Inflammatory macrophage treated with lipopolysaccharide for 4 hours (primary cell): ENCODE measurements around the gene PDE6A.
"Not testable (repeated sequence)": the region's sequence is repeated elsewhere in the genome, so short reads cannot be mapped to it uniquely, and the experiment has no call there.

Experiments
- DNase-seq: peaks from one replicate; pipeline ENCODE4 v3.0.0-alpha.2; 2020

PDE6A gene

DNA sequence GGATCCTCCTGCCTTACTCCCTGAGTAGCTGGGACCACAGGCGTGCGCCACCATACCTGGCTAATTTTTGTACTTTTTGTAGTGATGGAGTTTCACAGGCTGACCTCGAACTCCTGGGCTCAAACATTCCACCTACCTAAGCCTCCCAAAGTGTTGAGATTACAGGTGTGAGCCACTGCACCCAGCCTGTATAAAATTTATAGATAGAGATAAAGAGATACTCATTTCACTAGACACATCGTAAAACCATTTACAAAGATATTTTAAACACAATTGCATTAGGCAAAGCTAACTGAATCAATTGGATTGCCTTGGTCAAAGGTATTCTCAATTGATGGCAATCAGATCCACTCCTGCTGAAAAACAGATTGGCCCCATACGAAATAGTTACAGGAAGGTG, 52.0 kb downstream of the PDE6A start:
- no peak for DNase-seq

DNA sequence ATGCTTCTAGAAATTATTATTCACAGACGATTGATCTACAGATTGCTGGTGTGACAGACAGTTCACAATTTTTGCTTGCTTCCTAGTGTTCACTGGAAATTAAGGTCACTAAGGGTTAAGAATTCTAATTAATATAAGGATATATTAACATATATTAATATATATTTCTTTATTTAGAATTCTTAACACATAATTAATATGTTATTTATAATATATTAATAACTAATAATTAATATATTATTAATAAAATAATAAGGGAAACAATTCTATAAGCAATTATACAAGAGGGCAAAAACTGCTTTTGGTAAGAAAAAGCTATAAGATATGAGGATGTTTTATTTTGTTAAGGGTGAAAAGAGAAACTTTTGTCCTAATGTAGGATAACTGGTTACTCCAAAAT, 56.3 kb downstream of the PDE6A start:
- no peak for DNase-seq

DNA sequence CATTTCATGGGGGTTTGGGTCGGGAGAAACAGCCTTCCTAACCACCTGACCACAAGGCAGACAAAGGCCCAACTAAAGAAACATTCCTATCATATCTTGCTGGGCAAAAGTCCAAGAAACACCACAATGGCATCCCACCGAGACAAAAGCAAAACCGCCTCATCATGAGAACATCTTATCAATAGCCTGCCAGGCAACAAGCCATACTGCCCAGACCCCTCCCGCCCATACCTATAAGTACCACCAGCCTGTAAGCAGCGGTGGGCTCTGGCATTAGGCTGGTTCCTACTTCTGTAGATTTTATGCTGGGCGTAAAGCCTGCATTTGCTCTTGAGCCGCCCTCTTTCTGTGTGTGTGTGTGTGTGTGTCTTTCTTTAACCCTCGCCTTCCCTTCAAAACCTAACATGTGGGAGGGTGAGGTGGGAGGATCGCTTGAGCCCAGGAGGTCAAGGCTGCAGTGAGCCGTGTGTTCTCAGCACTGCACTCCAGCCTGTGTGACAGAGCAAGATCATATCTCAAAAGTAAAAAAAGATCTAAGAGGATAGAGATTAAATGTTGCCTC, 56.9 kb downstream of the PDE6A start:
- no peak for DNase-seq

DNA sequence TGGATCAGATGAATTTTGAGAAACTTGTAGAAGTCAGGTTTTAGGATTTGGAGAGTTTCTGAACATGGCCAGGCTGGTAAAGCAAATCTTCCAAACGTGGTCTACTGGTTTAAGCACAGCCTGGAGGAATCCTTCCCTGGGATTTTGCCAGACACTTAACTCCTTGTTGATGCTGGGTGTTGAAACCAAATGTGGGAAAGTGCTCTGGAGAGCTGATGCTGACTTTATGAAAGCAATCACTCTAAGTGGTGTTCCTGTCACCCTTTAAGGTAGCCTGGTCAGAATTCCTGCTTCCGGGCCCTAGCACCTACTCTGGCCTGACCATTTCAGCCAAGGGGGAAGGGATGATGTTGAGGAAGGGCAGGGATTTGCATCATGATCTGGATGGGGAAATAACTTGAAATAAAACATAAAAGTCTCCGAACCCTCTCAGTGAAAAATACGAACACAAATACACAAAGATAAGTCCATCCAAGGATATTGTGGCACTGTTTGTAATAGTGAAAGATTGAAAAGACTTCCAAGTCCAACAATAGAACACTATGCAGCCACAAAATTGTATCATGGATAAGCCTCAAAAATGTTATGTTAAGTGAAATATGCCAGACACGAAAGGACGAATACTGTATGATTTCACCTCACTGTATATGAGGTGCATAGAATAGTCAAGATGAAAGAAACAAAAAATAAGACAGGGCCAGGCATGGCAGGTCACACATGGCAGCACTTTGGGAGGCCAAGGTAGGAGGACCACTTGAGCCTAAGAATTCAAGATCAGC, 57.7 kb downstream of the PDE6A start:
- no peak for DNase-seq

DNA sequence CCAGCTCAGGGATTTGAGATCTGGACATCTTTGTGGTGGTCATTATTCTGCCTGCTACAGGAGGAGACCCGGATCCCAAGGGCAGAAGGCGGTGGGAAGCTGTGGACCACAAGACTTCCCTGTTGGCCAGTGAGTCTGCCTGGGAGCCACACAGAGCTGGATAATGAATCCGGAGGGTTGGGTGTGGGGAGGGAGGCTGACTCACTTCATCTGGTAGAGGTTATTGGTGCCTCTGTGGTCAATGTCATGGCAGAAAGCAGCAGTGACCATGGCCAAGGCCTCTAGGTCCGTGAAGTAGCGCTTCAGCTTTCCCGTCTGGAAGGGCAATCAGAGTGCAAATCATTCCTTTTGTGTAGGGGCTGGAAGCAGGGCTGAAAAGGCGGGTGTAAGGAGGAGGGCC, 58.5 kb downstream of the PDE6A start:
- DNase-seq = no peak

DNA sequence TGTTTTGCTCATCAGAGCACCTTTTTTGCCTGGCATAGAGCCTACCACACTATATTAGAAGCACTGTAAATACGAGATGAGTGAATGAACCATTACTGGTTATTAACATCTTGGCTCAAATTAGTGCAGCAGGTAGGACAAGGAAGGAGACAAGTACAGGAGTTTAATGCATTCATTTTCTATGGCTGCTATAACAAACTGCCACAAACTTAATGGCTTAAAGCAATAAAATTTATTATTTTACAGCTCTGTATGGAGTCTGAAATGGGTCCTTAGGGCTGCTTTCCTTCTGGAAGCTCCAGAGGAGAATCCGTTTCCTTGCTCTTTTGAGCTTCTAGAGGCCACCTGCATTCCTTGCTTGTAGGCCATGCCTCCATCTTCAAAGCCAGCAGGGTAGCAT, 59.1 kb downstream of the PDE6A start:
- no peak for DNase-seq

DNA sequence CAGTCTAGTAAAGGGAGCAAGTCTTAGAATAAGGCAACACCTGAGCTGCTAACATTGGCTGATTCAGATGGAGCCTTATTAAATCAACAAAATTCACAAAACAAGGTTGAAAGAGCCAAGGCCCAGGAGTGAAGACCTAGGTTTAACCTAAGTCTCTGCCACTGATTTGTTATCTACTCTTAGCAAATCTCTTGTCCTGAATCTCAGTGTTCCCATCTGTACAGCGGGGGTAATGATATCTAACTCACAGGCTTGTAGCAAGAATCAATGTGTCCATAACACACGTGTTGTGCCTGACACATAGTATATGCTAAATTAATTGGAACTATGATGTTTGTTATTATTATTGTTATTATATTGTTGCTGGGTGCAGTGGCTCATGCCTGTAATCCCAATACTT, 61.0 kb downstream of the PDE6A start:
- DNase-seq = no peak

DNA sequence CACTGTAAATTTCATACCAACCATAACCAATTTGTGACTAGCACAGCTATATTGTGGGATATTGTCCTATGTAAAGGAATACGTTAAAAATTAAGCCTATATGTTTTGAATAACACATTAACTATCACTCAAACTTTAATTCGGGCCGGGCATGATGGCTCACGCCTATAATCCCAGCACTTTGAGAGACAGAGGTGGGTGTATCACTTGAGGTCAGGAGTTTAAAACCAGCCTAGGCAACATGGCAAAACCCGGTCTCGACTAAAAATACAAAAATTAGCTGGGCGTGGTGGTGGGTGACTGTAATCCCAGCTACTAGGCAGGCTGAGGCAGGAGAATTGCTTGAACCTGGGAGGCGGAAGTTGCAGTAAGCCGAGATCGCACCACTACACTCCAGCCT, 62.0 kb downstream of the PDE6A start:
- not testable (repeated sequence) for DNase-seq

DNA sequence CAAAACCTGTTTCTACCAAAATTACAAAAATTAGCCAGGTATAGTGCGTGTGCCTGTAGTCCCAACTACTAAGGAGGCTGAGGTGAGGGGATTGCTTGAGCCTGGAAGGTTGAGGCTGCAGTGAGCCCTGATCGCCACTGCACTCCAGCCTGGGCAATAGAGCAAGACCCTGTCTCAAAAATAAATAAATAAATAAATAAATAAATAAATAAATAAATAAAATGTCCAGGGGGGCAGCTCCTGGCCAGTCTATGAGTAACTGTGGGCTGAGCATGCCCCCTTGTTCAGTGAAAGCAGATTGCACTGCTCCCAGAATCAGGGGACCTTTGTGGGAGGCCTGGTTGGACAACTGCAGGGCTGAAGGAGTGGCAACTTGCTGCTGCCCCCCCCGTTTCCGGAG, 62.7 kb downstream of the PDE6A start:
- DNase-seq = no peak

DNA sequence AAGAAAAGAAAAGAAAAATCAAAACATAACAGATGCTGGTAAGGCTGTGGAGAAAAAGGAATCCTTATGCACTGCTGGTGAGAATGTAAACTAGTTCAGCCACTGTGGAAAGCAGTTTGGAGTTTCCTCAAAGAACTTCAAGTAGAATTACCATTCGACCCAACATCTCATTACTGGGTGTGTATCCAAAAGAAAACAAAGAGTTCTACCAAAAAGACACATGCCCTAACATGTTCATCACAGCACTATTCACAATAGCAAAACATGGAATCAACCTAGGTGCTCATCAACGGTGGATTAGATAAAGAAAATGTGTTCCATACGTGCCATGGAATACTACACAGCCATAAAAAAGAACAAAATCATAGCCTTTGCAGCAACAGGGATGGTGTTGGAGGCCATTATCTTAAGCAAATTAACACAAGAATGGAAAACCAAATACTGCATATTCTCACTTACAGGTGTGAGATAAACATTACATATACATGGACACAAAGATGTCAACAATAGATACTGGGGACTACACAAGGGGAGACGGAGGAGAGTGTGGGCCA, 63.4 kb downstream of the PDE6A start:
- DNase-seq = no peak

DNA sequence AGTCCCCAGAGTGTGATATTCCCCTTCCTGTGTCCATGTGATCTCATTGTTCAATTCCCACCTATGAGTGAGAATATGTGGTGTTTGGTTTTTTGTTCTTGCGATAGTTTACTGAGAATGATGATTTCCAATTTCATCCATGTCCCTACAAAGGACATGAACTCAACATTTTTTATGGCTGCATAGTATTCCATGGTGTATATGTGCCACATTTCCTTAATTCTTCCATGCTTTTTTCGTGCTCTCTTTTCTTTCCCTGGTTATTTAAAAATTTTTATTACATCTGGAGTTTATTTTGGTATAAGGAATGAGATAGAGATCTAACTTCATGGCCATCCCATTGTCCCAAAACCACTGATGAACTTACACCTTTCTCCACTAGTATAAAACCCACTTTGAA, 65.0 kb downstream of the PDE6A start:
- DNase-seq = not testable (repeated sequence)

DNA sequence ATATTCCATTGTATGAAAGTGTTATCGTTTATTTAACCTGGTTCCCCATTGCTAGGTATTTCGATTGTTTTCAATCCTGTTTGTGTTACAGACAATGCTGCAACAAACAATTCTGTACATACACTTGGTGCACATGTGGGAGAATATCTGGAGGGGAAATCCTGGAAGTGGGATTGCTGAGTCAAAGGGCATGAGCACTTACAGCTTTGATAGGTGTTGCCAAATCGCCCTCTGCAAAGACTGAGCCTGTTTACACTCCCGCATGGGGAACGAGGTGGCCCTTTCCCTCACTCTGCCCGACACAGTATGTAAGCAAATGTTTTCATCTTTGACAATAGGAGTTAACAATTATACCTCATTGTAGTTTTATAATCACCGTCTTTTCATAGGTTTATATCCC, 66.2 kb downstream of the PDE6A start:
- no peak for DNase-seq

DNA sequence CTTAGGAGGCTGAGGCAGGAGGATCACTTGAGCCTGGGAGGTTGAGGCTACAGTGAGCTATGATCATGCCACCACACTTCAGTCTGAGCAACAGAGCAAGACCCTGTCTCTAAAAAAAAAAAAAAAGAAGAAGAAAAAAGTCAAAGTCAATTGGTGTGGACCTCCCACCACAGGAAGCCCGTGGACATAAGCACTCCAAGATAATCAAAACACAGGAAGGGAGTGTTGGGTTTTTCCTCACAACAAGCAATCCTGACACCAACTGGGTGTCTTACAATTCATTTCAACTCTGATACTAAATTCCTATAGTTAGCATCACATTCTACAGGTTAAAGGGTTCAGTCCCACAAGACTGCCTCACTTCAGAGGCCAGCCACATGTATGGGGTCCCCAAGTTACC, 70.7 kb downstream of the PDE6A start:
- DNase-seq = no peak

DNA sequence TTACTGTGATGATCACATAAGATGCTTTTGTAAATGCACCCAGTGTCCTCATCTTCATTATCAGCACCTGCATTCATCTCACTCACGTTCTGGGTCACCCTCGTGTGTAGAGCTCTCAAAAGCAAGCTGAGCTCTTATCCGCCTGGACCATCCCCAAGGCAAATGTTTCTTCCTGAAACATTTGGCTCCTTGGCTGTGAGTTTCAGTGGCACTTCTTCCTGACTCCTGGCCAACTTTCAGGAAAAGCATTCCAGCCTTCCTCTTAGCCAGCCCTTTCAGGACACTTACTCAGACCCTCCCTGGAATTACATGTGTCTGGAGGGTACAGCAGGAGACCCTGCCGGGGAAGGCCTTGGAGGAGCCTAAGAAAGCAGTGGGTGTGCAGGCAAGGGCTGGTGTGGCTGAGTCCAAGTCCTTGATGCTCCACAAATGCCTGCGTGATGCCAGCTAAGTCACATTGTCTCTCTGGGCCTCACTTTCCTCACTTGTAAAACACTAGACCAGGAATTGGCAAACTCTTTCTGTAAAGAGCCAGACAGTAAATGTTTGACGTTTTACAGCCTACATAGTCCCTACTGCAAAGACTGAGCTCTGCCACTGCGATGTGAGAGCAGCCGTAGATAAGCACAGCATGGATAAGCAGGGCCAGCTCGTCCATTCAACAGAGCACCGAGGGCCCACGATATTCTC, 72.1 kb downstream of the PDE6A start:
- no peak for DNase-seq

DNA sequence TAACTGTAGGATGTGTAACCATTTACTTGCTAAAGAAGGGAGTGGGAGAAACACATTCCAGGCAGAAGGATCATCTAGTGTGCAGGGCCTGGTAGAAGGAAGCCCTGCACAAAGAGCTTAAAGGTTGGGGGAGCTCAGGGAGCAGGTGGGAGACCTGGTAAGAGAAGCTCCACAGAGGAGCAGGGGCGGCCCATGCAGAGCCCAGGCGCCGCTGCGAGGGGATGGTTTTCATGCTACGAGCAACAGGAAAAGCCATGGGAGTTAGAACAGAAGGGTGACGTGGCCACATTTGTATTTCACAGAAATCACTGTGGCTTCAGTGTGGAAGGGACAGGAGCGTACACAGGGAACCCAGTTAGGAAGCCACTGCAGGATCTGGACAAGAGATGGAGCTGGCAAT, 73.1 kb downstream of the PDE6A start:
- DNase-seq = no peak

DNA sequence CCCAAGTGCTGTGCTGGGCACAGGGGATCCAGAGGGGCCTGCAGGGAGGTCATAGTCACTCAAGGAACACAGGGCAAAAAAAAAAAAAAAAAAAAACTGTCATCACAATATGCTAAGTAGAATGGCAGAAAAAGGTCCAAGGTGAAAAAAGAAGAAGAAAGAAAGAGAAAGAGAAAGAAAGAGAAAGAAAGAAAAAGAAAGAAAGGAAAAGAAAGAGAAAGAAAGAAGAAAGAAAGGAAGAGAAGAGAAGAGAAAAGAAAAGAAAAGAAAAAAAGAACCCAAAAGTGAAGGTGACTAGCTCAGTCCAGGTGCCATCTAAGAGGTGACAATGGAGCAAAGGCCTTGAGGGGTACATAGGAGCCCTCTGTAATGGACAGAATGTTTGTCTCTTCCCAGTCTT, 73.9 kb downstream of the PDE6A start:
- no peak for DNase-seq

DNA sequence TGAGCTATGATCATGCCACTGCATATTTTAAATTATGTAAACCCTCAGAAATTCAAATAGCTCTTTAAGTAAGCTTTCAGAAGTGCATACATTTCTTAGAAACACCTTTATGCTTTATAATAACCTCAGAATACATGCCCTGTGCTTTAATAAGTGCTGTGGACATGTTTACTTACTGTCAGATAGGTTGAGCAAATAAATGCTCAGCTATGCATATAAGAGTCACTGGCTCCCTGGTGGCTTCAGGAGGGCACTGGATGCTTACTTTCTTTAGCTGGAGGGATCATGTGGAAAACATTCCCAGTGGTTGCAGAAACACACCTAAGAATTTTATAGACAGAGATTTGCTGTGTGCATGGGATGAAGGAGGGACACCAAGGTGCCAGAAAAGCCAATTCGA, 74.4 kb downstream of the PDE6A start:
- DNase-seq = no peak

DNA sequence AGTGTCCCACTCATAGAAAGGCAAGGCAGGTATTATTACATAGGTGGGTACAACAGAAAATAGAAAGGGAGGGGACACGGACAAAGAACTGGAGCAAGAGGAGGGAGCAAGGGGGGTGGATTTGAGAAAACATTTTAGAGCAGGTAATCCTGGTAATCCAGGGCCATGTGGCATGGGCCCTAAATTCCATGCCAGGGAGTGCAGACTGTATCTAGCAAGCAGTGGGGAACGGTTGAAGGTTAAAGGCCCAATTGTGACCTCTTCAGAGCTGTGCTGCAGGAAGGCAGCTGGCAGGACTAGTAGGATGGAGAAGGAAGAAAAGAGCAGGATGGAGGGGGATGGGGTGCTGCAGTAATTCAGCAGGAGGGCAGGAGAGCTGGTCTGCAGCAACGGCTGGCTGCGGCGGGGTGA, 75.2 kb downstream of the PDE6A start:
- no peak for DNase-seq

DNA sequence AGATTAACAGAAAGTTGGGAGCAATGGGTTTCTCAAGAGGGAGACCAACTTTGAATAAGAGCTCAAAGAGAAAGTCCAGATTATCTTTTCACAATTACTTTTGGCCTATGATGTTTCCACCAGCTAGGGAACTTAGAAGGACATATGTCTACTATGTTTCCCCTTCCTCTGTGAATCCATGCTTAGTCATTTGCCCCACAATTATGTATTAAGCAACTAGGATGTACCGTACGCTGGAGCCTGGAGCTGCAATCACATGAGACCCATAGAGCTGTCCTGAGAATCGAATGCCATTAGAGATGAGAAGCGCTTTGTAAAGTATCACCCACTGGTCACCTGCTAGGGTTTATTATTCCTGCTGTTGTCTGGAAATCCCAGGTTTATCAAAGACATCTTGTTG, 78.8 kb downstream of the PDE6A start:
- DNase-seq = peak; percentile 23

DNA sequence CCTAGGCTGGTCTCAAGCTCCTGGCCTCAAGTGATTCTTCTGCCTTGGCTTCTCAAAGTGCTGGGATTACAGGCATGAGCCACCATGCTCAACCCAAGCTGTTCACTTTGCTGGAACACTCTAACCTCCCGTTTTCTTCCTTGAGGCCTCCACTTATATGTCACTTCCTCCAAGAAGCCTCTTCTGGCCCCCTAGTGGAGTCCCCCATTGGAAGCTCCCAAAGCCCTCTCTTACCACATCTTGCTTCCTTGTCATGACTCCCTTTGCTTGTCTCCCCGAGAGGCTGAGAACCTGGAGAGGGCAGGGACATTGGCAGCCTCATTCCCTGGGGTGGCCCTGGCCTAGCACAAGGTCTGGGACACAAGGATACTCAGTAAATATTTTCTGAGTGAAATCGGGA, 80.8 kb downstream of the PDE6A start:
- no peak for DNase-seq

DNA sequence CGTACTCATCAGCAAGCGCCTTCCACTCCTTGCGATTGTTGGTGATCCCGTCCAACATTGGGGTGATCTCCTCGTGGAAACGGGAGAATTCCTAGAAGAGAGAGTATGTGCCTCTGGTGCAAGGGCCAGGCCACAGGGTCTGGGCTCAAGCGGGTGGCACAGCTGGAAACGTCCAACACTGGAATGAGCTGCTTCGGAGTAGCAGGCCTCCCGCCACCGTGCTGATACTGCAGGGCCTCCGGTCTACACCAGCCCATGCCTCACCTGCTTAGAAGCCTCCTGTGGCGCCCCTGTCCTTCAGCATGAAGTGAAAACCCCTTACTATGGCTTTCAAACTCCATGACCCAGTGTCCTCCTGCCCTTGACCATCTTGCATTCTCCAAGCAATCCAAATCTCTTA, 81.4 kb downstream of the PDE6A start:
- no peak for DNase-seq

DNA sequence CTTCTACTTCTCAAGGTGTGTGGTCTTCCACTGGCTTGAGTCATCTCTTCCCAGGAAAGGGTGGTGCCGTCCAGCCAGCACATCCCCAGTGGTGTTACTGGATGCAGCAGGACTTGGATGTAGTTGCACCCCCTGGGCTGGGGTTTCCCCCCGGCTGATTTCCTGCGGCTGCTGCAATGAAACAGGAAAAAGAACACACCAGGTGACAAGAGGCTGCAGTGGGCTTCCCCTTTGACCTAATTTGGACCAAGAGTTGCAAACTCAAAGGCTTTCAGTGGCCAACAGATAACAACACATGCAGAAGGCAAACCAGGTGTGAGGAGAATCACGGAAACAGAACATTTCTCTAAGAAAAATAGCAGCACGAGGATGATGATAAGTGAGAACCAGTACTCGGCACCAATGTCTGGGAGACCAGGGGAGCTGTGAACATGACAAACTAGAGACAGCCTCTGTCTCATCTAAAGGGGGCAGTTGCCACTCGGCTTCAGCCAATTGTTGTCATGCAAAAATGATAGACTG, 83.7 kb downstream of the PDE6A start:
- no peak for DNase-seq

DNA sequence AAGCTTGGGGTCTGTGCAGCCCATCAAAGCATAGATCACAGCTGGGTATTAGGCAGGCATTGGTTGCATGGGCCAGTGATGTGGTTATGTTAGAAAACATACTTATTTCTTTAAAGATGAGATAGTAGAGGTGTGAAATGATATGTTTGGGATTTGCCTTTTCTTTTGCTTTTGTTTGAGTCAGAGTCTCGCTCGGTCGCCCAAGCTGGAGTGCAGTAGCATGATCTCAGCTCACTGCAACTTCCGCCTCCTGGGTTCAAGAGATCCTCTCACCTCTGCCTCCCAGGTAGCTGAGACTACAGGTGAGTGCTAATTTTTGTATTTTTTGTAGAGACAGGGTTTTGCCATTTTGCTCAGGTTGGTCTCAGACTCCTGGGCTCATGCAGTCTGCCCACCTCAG, 84.8 kb downstream of the PDE6A start:
- DNase-seq = no peak

DNA sequence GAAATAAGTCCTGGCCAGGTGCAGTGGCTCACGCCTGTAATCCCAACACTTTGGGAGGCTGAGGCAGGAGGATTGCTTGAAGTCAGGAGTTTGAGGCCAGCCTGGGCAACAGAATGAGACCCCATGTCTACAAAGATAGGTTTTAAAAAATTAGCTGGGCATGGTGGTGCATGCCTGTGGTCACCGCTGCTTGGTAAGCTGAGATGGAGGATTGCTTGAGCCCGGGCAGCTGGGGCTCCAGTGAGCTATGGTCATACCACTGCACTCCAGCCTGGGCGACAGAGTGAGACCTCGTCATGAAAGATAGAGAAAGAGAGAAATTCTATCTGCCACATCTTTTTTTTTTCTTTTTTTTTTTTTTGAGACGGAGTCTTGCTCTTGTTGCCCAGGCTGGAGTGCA, 86.1 kb downstream of the PDE6A start:
- DNase-seq = not testable (repeated sequence)
